Caco-2 (cell line): Measurements from ENCODE around the gene ZC3H4. TPM values are rescaled to one million over a fixed set of nuclear protein-coding genes. Genes with fewer than 3 reads are reported as not detected.

Experiments used
- BruUV-seq: library from RNA; stranded (reverse); fragments of 400-500 nt; replicated peaks from 2 replicates; lab custom pipeline; 2021; lab: Mats Ljungman, UMichigan
- CTCF ChIA-PET: fragments of 300-600 bp; sonication (Branson Sonifier 250); formaldehyde crosslinking; loops from one replicate; lab custom pipeline; 2022; ENCODE audit warnings: antibody characterized with exemption; lab: Charles Lee
- POLR2A ChIA-PET: fragments of 300-600 bp; sonication (Branson Sonifier 250); formaldehyde crosslinking; loops from one replicate; lab custom pipeline; 2022; ENCODE audit warnings: antibody characterized with exemption; lab: Charles Lee
- DNase-seq, 2 experiments: peaks; one replicate each; pipeline versions ENCODE4 v3.0.0 to v3.0.0-alpha.2; 2020 to 2022
- H3K27me3 ChIP-seq: replicated peaks from 2 replicates; pipeline ENCODE4 v1.6.0; 2011; ENCODE audit warnings: low read length; ENCODE audit not compliant: control insufficient read depth, insufficient read depth
- H3K36me3 ChIP-seq: 2 replicates; pipeline ENCODE4 v1.5.1; 2011; ENCODE audit warnings: low read length; ENCODE audit not compliant: control insufficient read depth, insufficient read depth
- H3K4me1 ChIP-seq: fragments of 250-450 bp; sonication (Bioruptor Pico); 2 replicates; pipeline ENCODE4 v1.5.1; 2020; ENCODE audit warnings: mild to moderate bottlenecking
- H3K4me3 ChIP-seq: 2 replicates; pipeline ENCODE4 v1.5.1; 2011; ENCODE audit warnings: low read depth, mild to moderate bottlenecking, control low read depth, low read length
- H3K9me3 ChIP-seq: fragments of 250-450 bp; sonication (Bioruptor Pico); 2 replicates; pipeline ENCODE4 v1.5.1; 2020; ENCODE audit warnings: mild to moderate bottlenecking, moderate library complexity
- H3K27ac Mint-ChIP-seq: one replicate; pipeline ENCODE4 v1.8.0; 2022; ENCODE audit warnings: mixed read lengths; ENCODE audit not compliant: unreplicated experiment
- H3K27me3 Mint-ChIP-seq: one replicate; pipeline ENCODE4 v1.8.0; 2022; ENCODE audit warnings: mixed read lengths; ENCODE audit not compliant: insufficient read depth, unreplicated experiment
- H3K36me3 Mint-ChIP-seq: one replicate; pipeline ENCODE4 v1.8.0; 2022; ENCODE audit warnings: mild to moderate bottlenecking, mixed read lengths; ENCODE audit not compliant: insufficient read depth, unreplicated experiment
- H3K4me1 Mint-ChIP-seq: one replicate; pipeline ENCODE4 v1.8.0; 2022; ENCODE audit warnings: low read depth, mixed read lengths; ENCODE audit not compliant: unreplicated experiment
- H3K4me3 Mint-ChIP-seq: one replicate; pipeline ENCODE4 v1.8.0; 2022; ENCODE audit warnings: mild to moderate bottlenecking, moderate library complexity, mixed read lengths; ENCODE audit not compliant: unreplicated experiment
- H3K9me3 Mint-ChIP-seq: one replicate; pipeline ENCODE4 v1.8.0; 2022; ENCODE audit warnings: mixed read lengths; ENCODE audit not compliant: unreplicated experiment
- intact Hi-C: fragments of 100-400 bp; cut with micrococcal nuclease; formaldehyde crosslinking; loops from one replicate; pipeline ENCODE4 v1.10.0; 2022; ENCODE audit not compliant: unreplicated experiment
- total RNA-seq: library from RNA; stranded (reverse); gene quantifications from 2 replicates; pipeline ENCODE4 v1.2.3, GENCODE V29; 2022
- TF ChIP-seq, protein P1 (sequence below), 2 experiments: fragments of 200-600 bp in 1 of 2; IDR thresholded peaks; 1 replicate in 1 of 2; 2 replicates in 1 of 2; pipeline versions ENCODE4 v1.5.1 to v1.8.0; 2011 to 2022; ENCODE audit warnings: antibody characterized with exemption in 1 of 2, control low read depth in 1 of 2, inconsistent platforms in 1 of 2, low read depth in 1 of 2, low read length in 1 of 2, mild to moderate bottlenecking in 1 of 2, moderate library complexity in 1 of 2; ENCODE audit not compliant: insufficient read depth in 1 of 2, severe bottlenecking in 1 of 2, unreplicated experiment in 1 of 2

Gene ZC3H4
- total RNA-seq, 1 experiment from 2014 or later = 70.3 TPM

- Mint-ChIP-seq H3K27ac (no peak overlapping the region), H3K4me3 (peak overlapping the region; percentile 82), H3K27me3 (peaks cover 7% of the 10 kb centered on the region), H3K36me3 (peaks cover 4% of the 10 kb centered on the region), H3K9me3 (no peaks in the 10 kb centered on the region), H3K4me1 (no peaks in the 10 kb centered on the region)
- Histone ChIP-seq H3K4me1 (peaks cover 8% of the 10 kb centered on the region; the same call in 1 of the 2 replicates), H3K4me3 (peak overlapping the region; percentile 41), H3K27me3 (peaks cover 1% of the 10 kb centered on the region), H3K9me3 (no peaks in the 10 kb centered on the region), H3K36me3 (no peaks in the 10 kb centered on the region)
- POLR2A ChIA-PET = interaction anchor here (1.8 kb wide), 1 partner anchor 92 kb away, joined by 5 read pairs; the partner anchor contains the start of gene ZC3H4
- no TSS peak for BruUV-seq
- DNase-seq = peak in 1 of 2 experiments; percentile 45
- TF ChIP-seq, protein P1, sequence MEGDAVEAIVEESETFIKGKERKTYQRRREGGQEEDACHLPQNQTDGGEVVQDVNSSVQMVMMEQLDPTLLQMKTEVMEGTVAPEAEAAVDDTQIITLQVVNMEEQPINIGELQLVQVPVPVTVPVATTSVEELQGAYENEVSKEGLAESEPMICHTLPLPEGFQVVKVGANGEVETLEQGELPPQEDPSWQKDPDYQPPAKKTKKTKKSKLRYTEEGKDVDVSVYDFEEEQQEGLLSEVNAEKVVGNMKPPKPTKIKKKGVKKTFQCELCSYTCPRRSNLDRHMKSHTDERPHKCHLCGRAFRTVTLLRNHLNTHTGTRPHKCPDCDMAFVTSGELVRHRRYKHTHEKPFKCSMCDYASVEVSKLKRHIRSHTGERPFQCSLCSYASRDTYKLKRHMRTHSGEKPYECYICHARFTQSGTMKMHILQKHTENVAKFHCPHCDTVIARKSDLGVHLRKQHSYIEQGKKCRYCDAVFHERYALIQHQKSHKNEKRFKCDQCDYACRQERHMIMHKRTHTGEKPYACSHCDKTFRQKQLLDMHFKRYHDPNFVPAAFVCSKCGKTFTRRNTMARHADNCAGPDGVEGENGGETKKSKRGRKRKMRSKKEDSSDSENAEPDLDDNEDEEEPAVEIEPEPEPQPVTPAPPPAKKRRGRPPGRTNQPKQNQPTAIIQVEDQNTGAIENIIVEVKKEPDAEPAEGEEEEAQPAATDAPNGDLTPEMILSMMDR (IDR thresholded peaks at IDR 0.05; ENCODE audit: insufficient read depth in 1 of 2, low read depth in 1 of 2, low read length in 1 of 2, severe bottlenecking in 1 of 2, unreplicated experiment in 1 of 2) = no peak
- CTCF ChIA-PET = interaction anchor here (1.0 to 1.2 kb wide), 2 partner anchors 15 to 223 kb away, joined by 3 read pairs; no protein-coding TSS in a partner anchor
- intact Hi-C loops = no loop called here
Observed at GRCh38 chr19:47020992-47021496, 92.5 kb downstream of the ZC3H4 start.

DNA sequence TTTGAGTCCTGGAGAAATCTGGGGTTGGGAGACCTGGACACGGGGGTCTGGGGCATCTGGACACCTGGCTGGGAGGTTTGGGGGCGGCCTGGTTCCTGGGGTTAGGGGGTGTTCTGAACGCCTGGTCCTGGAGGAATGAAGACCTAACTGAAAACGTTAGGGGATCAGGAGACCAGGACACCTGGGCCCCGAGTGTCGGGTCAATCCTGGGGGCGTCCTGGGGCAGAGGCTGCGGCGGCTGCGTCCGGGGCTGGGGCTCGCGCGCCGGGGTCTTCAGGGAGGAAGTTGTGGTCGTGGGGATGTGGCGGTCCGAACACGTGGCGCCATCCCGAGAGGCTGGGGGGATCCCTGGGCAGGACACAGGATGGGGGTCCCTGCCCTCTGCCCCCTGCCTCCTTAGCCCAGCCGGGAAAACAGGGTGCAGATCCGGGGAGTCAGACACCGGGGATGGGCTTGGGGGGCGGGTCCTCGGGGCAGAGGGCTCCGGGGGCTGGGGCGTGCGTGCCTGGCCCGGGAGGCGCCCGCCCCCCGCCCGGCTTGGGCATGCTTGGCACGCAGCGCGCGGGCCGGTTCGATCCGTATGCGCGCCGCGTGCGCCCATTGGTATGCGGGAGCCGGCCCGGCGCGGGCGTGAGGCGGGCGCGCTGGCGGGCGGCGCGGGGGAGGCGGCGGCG is 93.3 kb downstream of the ZC3H4 start:
- ChIA-PET CTCF (interaction anchor here (0.6 to 1.0 kb wide), 2 partner anchors 193 to 224 kb away, joined by 3 read pairs; no protein-coding TSS in a partner anchor), POLR2A (interaction anchor here (0.6 to 1.8 kb wide), 2 partner anchors 38 to 93 kb away, joined by 4 to 5 read pairs; partner anchors contain the start of gene ZC3H4)
- Mint-ChIP-seq H3K27ac (no peak overlapping the region), H3K9me3 (no peaks in the 10 kb centered on the region), H3K4me3 (peak overlapping the region; percentile 70), H3K36me3 (peaks cover 4% of the 10 kb centered on the region), H3K4me1 (no peaks in the 10 kb centered on the region), H3K27me3 (peaks cover 7% of the 10 kb centered on the region)
- no peaks in the 10 kb centered on the region for H3K9me3 ChIP-seq
- no peaks in the 10 kb centered on the region for H3K36me3 ChIP-seq
- peaks cover 1% of the 10 kb centered on the region for H3K27me3 ChIP-seq
- peaks cover 8% of the 10 kb centered on the region; the same call in 1 of the 2 replicates for H3K4me1 ChIP-seq
- TF ChIP-seq, protein P1 (IDR thresholded peaks at IDR 0.05; ENCODE audit: insufficient read depth in 1 of 2, low read depth in 1 of 2, low read length in 1 of 2, severe bottlenecking in 1 of 2, unreplicated experiment in 1 of 2) = no peak
- no peak for DNase-seq
- H3K4me3 ChIP-seq = peak overlapping the region; percentile 37
- intact Hi-C loops = no loop called here
- BruUV-seq = no TSS peak

DNA sequence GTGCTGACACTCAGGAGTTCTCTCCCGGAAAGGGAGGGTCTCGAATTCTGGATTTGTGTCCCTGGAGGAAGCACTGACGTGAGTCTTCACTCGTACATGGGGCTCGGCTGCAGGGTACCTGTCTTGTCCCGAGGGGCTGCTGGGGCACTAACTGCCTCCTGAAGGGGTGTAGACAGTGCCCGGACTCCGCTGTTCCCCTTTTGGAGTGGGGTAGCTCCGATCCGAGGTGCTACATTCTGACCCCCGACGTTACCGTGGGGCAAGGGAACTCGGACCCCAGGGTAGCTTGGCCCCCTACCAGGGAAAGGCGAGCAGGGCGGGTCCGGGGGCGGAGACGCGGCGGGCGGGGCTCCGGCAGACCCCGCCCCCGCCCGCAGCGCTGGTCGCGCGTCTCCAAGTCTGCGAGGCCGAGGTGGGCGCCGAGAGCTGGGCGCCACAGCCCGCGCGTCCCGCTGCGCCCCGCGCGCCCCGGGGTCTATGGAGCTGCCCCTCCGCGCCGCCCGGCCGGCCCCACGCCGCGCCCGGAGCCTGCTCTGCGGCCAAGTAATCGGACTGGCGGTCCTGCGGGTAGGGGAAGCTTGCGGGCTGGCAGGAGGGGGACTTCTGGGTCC is 94.0 kb downstream of the ZC3H4 start, which contains the start of gene NPAS1:
Gene NPAS1, plus strand, starts transcription at position 407 of the 611 bp plus-strand sequence. CDS start 1,211 bp downstream, outside the sequence.
- peak within 1 kb of the TSS; percentile 70 for H3K4me3 Mint-ChIP-seq
- peaks cover 7% of the 10 kb centered on the region for H3K27me3 Mint-ChIP-seq
- intact Hi-C loops = loop anchor here (5.0 kb wide), 1 partner anchor 228 kb away; no protein-coding TSS in a partner anchor
- Histone ChIP-seq H3K36me3 (no peaks in the 10 kb centered on the region), H3K4me3 (peak within 1 kb of the TSS; percentile 41), H3K9me3 (no peaks in the 10 kb centered on the region), H3K27me3 (peaks cover 1% of the 10 kb centered on the region), H3K4me1 (peaks cover 8% of the 10 kb centered on the region; the same call in 1 of the 2 replicates)
- ChIA-PET POLR2A (interaction anchor here (0.6 kb wide), 1 partner anchor 39 kb away, joined by 4 read pairs; no protein-coding TSS in a partner anchor), CTCF (interaction anchor here (0.6 kb wide), 1 partner anchor 194 kb away, joined by 3 read pairs; no protein-coding TSS in a partner anchor)
- H3K9me3 Mint-ChIP-seq = no peaks in the 10 kb centered on the region
- TF ChIP-seq, protein P1 (IDR thresholded peaks at IDR 0.05; ENCODE audit: insufficient read depth in 1 of 2, low read depth in 1 of 2, low read length in 1 of 2, severe bottlenecking in 1 of 2, unreplicated experiment in 1 of 2) = no peak
- no peak within 1 kb of the TSS for H3K27ac Mint-ChIP-seq
- BruUV-seq = no TSS peak
- H3K4me1 Mint-ChIP-seq = no peaks in the 10 kb centered on the region
- H3K36me3 Mint-ChIP-seq = peaks cover 4% of the 10 kb centered on the region
- DNase-seq = peak in 1 of 2 experiments; percentile 57
